Measurements from ENCODE around the gene DNPH1.

Gene DNPH1, protein sequence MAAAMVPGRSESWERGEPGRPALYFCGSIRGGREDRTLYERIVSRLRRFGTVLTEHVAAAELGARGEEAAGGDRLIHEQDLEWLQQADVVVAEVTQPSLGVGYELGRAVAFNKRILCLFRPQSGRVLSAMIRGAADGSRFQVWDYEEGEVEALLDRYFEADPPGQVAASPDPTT

DNA sequence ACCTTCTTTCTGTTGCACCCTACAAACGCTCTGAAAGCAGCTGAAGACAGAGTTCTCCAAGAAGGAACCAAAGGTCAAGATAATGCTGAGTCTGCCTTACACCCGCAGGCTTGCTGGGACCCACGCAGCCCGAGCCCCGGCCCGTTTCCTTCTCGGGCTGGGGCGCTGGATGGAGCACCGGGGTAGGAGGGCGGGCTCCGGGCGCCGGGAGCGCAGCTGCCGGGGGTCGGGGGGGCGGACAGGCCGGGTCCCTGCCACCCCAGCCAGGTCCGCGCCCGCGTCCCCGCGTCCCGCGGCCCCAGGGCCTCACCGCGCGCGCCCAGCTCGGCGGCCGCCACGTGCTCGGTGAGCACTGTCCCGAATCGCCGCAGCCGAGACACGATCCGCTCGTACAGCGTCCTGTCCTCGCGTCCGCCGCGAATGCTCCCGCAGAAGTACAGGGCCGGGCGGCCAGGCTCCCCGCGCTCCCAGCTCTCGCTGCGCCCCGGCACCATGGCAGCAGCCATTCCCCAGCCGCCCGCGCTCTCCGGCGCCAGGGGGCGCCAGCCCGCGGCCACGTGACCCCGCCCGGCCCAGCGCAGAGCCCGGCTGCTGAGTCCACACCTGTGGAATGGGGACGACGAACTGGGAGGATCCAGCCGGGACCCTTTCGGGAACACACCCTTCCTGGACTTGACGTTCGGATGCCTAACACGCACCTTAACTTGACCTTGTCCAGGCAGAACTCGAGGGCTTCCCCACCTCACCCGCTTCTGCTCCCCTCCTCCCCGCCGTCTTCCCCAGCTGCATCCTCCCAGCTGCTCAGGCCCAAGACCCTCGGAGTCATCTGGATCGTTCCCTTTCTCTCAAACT lies at the start of gene DNPH1:
Gene DNPH1, minus strand, starts transcription at position 531 of the 852 bp plus-strand sequence. Its CDS starts 25 bp downstream, at position 506.
- peak; percentile 48 for DNase-seq

DNA sequence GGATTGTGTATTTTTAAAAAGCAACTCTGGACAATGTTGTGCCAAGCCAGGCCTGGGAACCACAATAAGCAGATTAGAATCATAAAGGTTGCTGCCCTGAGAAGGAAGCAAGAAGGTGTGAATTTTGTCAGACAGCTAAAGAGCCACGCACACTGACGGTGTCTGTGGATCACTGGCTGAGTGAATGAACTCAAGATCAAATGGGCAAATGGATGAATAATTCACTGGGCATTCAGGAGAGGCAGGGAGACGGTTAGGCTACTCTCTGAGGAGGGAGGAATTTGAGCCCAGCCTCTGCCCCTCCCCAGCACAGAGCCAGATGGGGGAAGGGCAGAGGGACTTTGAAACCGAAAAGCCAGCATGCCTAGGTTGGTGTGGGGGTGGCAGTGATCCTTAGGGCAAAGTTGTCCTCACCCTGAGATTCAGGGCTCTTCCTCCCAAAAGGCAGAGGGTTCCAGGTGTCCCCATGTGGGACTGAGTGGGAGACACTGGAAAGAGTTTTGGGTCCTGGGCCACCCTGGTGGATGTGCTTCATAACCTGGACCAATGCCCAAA lies 49.3 kb upstream of the DNPH1 start:
- DNase-seq: peak; percentile 29

DNA sequence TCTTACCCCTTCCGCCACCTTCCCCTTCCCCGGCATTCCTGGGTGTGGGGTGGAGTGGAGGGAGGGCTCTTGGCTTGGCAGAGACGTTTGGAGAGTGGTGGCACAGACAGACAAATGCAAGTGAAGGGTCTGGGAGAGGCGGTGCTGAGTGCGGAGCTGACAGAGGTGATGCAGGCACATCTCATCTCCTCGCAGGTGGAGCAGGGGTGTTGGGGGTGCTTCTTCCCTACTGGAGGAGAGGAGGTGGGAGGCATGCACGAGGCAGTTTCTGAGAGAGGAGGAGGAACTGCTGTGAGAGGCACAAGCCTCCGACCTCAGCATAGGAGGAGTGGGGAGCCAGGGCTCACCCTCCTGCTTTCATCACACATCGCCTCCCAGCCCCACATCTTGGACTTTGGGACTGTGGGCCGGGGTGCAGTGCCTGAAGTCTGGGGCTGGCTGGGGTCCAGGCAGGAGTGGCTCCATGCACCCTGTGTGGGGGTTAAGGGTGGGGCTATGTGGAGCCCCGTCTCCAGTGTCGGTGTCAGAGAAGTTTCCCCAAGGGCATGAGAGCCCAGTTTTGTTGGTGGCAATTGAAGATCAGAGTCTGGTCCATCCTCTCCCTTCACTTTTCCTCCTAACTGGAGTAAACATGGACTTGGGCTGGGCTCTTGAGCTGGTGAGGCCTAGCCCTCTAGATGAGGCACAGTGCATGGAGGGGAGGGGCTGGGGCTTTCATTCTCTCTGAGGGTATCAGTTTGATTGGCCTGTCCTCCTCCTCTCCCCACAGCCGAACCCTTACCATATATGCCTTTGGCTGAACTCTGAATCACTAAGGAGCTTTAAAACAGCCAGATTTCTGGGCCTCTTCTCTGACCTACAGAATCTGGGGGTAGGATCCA lies 48.6 kb upstream of the DNPH1 start:
- no peak for DNase-seq

DNA sequence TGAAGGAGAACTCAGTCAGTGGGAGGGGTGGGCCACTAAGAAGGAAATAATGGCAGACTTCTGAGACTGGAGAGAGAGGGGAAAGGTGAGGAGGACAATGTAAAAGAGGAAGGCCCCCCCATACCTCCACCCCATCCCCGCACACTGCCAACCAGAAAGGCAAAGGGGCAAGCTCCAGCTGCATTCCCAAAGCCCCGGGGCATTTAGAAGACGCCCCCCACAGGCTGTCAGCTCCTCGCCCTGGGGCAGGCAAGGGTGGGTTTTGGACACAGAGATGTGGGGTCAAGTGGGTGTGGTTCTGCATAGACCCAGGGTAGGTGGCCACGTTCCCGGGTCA lies 48.0 kb upstream of the DNPH1 start:
- no peak for DNase-seq

DNA sequence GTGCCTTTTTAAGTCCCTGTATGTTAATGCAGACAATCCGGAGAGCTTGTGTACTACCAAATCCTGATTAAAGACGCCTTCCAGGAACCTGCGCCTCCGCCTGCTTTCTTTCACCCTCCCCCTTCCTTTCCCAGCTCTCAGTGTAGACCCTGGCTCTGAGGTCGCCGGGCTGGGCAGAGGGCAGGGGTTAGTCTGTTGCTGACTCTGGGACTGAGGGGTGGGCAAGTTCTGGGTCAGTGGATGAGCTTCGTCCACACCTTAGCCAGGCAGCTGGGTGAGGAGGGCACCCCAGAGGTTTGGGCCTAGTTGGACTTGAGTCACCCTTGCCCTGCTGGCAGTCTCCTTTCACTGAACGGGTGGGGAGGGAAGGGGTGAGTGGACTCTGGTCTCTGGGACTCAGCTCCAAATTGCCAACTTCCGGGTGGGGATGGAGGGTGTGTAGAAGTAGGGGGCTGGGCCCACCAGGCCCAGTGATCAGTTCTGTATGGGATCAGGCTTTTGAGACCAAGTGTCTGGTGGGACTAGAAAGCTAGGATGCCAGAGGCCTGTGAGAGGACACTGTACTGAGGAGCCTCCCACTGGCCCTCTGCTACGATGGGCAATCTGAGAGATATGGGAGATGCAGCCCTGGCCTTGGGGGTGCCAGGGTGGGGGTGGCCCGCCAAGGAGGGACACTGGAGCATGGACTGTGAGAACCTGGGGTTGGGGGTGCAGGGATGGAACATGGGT lies 47.5 kb upstream of the DNPH1 start:
- no peak for DNase-seq

DNA sequence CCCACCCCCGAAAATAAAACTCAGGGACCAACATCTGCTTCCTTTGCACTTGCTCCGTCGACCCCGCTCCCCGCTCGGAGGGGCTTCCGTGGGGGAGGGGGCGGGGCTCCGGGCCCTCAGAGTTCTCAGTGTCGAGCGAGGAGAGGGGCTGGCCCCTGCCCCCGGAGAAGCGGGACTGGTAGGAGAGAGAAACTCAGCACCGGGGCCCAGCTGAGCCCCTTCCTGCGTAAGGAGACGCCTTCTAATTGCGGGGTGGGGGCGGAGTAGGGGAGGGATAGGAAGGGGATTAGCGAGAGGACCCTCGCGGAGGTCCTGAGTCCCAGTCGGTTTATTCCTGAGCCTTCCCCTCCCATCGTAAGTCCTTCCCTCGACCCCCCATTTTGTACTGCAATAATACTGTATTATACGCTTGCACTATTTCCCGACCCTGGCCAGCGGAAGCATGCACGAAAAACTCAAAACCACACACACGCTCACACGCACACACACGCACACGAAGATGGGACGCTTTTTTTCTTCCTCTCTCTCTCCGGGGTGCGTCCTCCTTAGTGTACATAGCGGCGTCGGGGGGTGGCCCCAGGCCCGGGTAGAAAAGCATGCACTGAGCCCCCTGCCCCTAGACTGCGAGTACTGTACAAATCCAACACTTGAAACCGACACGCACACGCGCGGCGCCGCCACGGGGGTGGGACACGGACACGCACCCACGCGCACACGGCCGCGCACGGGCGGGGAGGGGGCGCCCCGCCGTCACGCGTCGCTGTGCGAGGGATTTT lies 46.7 kb upstream of the DNPH1 start:
- no peak for DNase-seq

DNA sequence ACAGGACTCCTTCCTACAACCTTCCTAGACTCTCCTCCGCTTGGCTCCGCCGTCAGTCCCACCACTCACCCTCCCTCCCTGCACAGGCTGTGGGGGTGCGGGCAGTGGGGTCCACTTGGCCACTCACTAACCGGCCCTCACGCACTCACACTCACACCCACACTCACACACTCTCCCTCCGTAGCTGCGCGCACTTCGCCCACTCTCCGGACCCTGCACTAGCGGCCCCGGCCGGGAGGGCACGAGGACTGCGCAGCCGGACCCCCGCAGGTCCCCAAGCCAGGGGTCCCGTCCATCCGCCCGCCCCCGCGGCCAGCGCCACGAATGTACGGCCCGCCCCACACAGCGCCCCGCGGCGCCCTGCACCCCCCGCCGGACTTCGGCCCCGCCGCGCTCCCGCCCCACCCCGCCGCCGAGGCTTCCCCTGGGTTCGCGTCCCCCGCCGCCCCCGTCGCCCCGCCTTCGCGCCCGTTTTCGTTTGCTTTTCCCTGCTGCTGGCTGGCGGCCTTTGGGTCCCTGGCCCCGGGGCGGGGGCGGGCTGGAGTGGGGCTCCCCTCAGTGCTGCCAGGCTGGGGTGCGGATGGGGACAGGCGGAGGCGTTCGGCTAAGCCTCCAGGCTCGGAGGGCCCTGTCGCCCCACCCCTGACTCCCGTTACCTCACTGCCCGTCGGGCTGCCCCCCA lies 45.8 kb upstream of the DNPH1 start:
- no peak for DNase-seq

DNA sequence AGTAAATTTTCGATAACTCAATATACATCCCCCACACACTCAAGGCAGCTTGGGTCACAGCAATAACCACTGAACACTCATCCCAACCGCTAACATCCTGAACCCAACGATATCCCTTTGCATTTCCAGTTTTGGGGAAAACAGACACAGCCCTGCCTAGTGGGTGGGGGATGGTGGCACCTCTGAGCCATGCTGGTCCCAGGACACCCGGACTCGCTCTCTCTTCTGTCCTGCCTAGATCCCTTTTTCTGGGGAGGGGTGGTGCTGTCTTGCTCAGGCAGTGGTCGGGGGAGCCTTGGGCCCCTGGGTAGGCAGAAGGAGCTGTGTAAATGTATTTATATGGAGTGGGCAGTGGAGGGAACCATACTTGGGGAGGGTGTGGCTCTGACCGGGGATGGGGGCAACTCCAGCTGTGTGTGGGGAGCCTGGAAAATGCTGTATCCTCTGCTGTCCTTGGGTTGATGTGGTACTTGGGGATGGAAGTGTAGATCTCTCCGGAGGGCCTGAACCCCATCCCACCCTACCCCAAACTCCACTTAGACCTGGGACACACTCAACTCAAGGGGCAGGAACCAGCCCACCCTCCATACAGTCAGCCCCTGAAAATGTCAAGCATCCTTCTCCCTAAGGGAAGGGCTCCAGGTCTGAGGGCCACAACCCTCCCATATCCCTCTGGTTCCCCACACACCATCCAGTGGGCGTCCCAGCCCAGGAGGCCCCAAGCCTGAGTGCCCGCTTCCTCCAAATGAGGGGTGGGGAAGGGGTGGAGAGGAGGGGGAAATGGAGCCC lies 45.0 kb upstream of the DNPH1 start:
- no peak for DNase-seq

DNA sequence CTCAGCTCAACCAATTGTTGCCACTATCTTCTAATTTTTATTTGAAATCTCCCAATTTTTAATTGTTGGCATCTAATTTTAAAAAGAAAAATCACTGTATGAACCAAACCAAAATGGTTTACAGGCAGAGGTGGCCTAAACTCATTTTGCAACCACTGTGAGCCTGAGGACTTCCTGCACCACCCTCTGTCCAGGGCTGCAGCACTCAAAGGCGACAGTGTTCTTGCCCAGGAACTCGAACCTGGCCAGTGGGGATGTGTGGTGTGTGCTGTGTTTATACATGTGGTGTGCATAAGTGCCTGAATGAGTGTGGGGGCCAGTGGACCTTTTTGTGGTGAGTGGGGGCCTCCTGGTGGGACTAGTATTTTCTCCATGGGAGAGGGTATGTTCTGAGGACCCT lies 44.4 kb upstream of the DNPH1 start:
- DNase-seq: no peak

DNA sequence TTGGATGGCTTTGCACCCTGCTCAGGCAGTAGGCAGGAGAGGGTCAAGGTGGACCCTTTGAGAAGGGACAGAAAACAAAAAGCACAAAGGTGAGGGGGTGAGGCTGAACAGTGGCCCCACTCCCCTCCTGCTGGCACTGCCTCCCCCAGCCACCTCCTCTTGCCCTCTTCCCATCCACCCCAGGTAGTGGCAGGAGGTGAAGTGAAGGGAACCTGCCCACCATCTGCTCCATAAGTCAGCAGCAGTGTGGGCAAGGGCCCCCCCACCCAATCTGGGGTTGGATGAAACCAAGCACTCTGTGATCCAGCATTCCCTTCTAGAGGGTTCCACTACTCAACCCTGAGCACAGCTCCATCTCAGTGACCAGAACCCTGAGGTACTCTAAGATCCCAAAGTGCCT lies 42.7 kb upstream of the DNPH1 start:
- DNase-seq: no peak

DNA sequence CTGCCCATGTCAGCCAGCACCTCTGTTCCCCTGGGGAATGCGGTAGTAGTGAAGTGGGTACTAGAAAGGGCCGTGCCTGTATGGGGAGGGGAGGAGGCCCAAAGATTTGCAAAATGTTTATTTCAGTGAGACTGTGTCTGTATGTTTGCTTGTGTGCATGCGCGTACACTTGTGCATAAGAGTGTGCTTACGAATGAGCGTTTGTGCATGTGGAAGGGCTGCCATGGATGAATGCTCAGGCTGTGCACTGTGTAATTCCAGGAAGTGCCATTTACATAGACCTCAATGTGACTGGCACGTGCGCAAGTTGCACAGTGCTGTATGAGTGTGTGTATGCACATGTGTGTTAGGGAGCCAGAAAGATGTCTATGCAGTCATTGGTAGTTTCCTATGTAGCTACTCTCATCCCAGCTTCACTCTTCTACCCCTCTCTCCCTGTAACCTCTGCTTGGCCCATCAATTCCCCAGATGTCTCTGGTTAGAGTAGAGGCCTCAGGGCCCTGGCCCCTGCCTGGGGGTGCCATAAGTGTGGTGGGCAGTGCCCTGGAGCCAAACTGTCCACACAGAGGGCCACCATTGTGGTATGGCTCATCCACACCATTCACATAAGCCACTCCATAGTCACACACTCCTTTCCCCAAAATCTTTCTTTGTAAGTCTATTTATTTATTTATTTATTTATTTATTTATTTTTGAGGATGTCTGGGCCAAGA lies 42.0 kb upstream of the DNPH1 start:
- no peak for DNase-seq

DNA sequence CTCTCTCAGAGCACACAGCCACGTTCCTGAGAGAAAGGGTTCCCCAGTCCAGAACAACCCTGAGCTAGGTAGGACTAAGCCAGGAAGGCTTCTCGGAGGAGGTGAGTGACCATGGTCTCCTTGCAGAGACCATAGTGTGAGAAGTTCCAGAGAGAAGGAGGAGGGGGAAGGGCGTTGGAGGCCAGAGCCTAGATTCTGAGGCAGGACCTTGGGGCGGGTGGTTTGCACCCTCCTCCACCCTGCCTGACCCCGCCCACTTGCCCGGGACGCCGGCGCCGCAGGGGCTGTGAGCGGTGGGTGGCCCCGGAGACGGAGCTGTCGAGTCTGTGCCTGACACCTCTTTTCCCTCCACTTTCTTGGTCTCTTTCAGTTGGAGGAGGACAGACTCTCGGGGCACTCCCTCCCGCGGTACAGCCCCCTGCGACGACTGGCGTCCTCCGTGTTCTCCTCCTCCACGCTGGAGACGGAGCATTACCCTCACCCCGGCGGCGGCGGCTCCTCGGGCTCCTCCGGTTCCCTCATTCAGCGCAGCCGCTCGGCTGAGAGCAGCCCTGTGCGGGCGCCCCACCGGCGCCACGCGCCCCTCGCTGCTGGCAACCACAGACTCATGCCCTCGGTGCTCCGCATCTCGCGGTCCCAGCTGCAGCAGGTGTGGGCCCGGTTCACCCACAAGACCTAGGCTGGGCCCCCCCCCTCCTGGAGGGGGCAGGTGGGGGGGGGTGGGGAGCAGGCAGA lies 40.2 kb upstream of the DNPH1 start:
- DNase-seq: no peak

DNA sequence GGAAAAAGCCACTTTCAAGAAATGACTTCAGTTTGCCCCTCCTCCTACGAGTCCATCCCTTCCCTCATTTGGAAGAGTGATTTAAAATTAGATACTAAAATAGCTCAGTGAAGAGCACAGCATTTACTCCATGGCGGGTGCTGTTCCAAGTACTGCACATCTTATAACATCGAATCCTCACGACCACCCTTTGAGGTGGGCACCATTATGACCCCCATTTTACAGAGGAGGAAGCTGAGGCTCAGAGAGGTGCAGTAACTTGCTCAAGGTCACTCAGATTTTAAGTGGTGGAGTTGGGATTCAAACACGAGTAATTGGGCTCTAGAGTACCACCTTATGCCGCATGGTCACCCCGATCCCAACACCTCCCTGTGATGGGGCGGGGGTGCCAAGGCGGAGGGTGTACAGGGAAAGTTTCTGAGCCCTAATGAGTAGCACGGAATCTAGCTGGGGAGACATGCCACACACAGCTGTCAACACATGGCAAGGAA lies 39.5 kb upstream of the DNPH1 start:
- DNase-seq: no peak

DNA sequence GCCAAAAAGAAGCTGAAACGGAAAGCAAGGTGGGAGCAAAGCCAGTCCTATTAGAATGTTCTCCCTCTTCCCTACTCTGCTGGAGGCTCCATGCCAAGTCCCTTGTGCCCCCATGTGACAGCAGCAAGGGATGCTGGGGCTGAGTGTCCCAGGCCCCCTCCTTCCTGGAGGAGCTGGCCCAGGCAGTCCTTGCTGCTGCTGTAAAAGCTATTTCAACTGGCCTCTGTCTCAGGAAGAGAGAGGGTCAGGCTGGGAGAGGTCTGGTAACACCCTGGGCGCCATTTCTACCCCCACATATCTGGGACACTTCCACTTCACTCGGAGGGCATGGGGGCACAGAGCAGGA lies 39.0 kb upstream of the DNPH1 start:
- no peak for DNase-seq

DNA sequence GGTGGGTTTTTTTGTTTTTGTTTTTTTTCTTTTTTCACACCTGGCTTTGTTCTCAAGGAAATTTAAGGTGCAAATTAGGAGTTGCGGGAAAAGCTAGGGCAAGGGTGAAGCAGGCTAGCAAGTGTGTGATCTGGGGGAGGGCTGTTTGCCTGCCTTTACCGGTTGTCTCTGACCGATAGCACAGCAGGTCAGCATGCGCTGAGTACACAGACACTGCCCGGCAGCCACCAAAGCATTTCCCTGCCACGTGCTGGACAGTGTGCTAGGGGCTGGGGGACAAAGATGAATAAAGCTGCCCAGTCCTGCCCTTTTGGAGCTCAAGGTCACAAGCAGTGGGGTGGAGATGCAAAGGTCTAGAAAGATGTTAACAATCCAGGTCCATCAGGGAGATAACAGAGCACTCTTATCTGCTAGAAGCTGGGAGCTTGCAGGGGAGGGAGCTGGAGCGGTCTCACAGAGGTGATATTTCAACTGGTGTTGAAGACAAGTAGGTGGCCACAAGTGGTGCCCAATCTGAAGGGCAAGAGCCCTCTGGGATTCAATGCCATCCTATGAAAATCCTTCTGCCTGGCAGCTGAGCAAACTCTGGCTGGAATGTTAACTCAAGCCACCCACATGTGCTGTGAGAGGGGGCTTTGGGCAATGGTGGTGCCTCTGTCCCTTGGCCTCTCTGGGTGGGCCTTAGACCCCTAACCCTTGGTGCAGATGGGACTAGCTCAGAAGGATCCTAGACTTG lies 38.5 kb upstream of the DNPH1 start:
- no peak for DNase-seq

DNA sequence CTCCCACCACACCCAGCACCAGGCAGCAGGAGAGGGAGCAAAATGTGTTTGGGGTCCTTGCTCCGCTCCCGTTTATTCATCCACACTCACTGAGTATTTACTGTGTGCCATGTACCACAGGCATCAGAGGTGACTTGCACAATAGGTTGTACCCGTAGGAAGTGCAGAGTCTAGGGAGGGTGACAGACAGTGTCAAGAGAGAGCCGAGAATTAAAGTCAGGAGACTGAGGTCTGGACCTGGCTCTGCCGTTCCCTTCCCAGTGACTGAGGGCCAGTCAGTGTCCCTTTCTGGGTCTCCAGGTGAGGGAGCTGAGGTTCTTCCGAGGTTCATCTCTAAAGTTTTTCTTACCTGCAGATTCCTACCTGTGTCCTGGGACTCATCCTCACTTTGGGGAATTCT lies 36.3 kb upstream of the DNPH1 start:
- no peak for DNase-seq

DNA sequence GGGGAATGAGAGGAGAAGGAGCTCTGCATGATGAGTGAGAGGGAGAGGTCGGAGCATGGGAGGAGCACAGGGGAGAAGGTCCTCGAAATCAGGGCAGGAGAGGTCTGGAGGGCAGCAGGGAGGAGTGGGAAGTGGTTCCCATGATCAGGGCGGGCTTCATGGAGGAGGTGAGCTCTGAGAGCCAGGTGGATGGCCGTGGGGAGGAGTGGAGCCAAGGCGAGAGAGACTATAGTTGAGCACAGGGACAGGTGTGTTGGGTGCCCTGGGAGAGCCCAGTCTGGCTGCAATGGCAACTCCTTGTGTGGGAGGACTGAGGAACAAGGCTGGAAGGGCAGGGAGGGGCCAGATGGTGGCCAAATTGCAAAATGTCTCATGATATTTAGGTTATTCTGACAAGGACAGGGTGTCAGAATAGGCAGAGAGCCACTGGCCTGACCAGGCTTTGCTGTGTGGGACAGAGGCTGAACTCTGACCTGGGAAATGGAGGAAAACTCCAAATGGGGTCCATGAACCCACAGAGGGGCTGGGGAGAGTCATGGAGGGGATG lies 35.4 kb upstream of the DNPH1 start:
- DNase-seq: no peak

Data from HCEC 1CT (cell line).